HG03442 (cell line): Measurements from ENCODE around the gene MAP2K7.
A peak's percentile ranks its signal among the peaks of the same experiment; 100 is the strongest.
"Not testable (repeated sequence)": the region's sequence is repeated elsewhere in the genome, so short reads cannot be mapped to it uniquely, and the experiment has no call there.

Experiments used
- ATAC-seq: cut with Tn5 transposase; IDR thresholded peaks from one replicate; pipeline ENCODE4 v1.9.1; 2021; ENCODE audit warnings: mild to moderate bottlenecking, moderate library complexity; ENCODE audit not compliant: unreplicated experiment

The MAP2K7 gene

GRCh38 chr19:7883105-7883504, 20.6 kb upstream of the MAP2K7 start:
- ATAC-seq: no peak

GRCh38 chr19:7883796-7884570, 19.7 kb upstream of the MAP2K7 start:
- no peak for ATAC-seq

GRCh38 chr19:7885818-7886217, 17.9 kb upstream of the MAP2K7 start:
- ATAC-seq: no peak

GRCh38 chr19:7887408-7888144, 16.1 kb upstream of the MAP2K7 start:
- ATAC-seq: no peak

GRCh38 chr19:7888145-7888825, 15.4 kb upstream of the MAP2K7 start, which contains the start of gene LRRC8E:
Gene LRRC8E (plus strand): TSS chr19:7888510. CDS start chr19:7895604, 7,094 bp downstream.
- no peak for ATAC-seq

GRCh38 chr19:7888826-7889217, 14.9 kb upstream of the MAP2K7 start:
- no peak for ATAC-seq

GRCh38 chr19:7893362-7894101, 10.1 kb upstream of the MAP2K7 start:
- ATAC-seq: not testable (repeated sequence)

GRCh38 chr19:7894612-7895309, 8.9 kb upstream of the MAP2K7 start:
- no peak for ATAC-seq

- no peak for ATAC-seq
Measured at GRCh38 chr19:7895565-7895964, 8.1 kb upstream of the MAP2K7 start.

- ATAC-seq: no peak
Measured at GRCh38 chr19:7897292-7897691, 6.4 kb upstream of the MAP2K7 start.

GRCh38 chr19:7898967-7899366, 4.7 kb upstream of the MAP2K7 start:
- ATAC-seq: no peak

GRCh38 chr19:7899751-7900378, 3.8 kb upstream of the MAP2K7 start:
- no peak for ATAC-seq

- ATAC-seq: no peak
Measured at GRCh38 chr19:7900401-7900870, 3.2 kb upstream of the MAP2K7 start.

GRCh38 chr19:7900931-7901330, 2.7 kb upstream of the MAP2K7 start:
- no peak for ATAC-seq

GRCh38 chr19:7901337-7901736, 2.3 kb upstream of the MAP2K7 start:
- no peak for ATAC-seq

GRCh38 chr19:7902796-7903243, 857 bp upstream of the MAP2K7 start:
- ATAC-seq: no peak

GRCh38 chr19:7904074-7905020, 670 bp downstream of the MAP2K7 start:
- ATAC-seq: peak; percentile 30

- no peak for ATAC-seq
Measured at GRCh38 chr19:7905268-7905667, 1.6 kb downstream of the MAP2K7 start.

GRCh38 chr19:7905859-7906258, 2.2 kb downstream of the MAP2K7 start:
- ATAC-seq: no peak
